Osteoblast (primary cell): ENCODE data around the gene NISCH. TPM values are rescaled to one million over a fixed set of nuclear protein-coding genes. Genes with fewer than 3 reads are reported as not detected.

ENCODE experiments used
- DNase-seq: peaks from one replicate; pipeline ENCODE4 v3.0.0; 2011; ENCODE audit warnings: low spot score, mixed read lengths; ENCODE audit not compliant: insufficient read length; ENCODE audit errors: missing footprints
- H2AFZ ChIP-seq: 2 replicates; pipeline ENCODE4 v1.6.0; 2011; ENCODE audit warnings: mild to moderate bottlenecking, low read length
- H3K27ac ChIP-seq: 2 replicates; pipeline ENCODE4 v1.5.1; 2011; ENCODE audit warnings: mild to moderate bottlenecking, low read depth, low read length, moderate library complexity
- H3K27me3 ChIP-seq: 2 replicates; pipeline ENCODE4 v1.6.0; 2012; ENCODE audit warnings: mild to moderate bottlenecking, control low read depth, inconsistent platforms, low read length, moderate library complexity; ENCODE audit not compliant: insufficient read depth
- H3K36me3 ChIP-seq: 2 replicates; pipeline ENCODE4 v1.5.1; 2011; ENCODE audit warnings: mild to moderate bottlenecking, low read length, control low read depth, moderate library complexity; ENCODE audit not compliant: insufficient read depth
- H3K4me1 ChIP-seq: 2 replicates; pipeline ENCODE4 v1.5.1; 2011; ENCODE audit warnings: mild to moderate bottlenecking, low read length, control low read depth, moderate library complexity; ENCODE audit not compliant: insufficient read depth
- H3K4me2 ChIP-seq: 2 replicates; pipeline ENCODE4 v1.6.0; 2011; ENCODE audit warnings: mild to moderate bottlenecking, low read length; ENCODE audit not compliant: insufficient read depth
- H3K4me3 ChIP-seq: fragments of 200-600 bp; sonication (generic); 3 replicates; pipeline ENCODE4 v1.5.1; 2012; ENCODE audit warnings: mild to moderate bottlenecking, low read length, inconsistent platforms; ENCODE audit not compliant: insufficient read depth
- H3K79me2 ChIP-seq: 2 replicates; pipeline ENCODE4 v1.6.0; 2012; ENCODE audit warnings: mild to moderate bottlenecking, low read length, control low read depth, inconsistent platforms; ENCODE audit not compliant: insufficient read depth
- H3K9me3 ChIP-seq: 2 replicates; pipeline ENCODE4 v1.5.1; 2011; ENCODE audit warnings: low read depth, low read length, control low read depth
- H4K20me1 ChIP-seq: 2 replicates; pipeline ENCODE4 v1.6.0; 2012; ENCODE audit warnings: mild to moderate bottlenecking, low read length, control low read depth; ENCODE audit not compliant: insufficient read depth
- CTCF ChIP-seq: IDR thresholded peaks from 2 replicates; pipeline ENCODE4 v1.5.1; 2011; ENCODE audit warnings: mild to moderate bottlenecking, low read depth, low read length, moderate library complexity; ENCODE audit errors: extremely low read depth
- total RNA-seq: library from RNA; depleted of rRNA; stranded (reverse); fragments of >200 nt; gene quantifications from 2 replicates; pipeline ENCODE4 v1.2.3, GENCODE V29; 2012

NISCH gene
- total RNA-seq, 1 donor, result 83.2 TPM

- TF ChIP-seq CTCF, result no peak
- Histone ChIP-seq H4K20me1 (peaks cover 31% of the 10 kb centered on the region), H3K4me3 (peak overlapping the region; percentile 92), H3K79me2 (peaks cover 53% of the 10 kb centered on the region), H3K4me1 (peaks cover 19% of the 10 kb centered on the region), H3K9me3 (no peaks in the 10 kb centered on the region), H3K4me2 (peak overlapping the region; percentile 96), H3K27me3 (no peaks in the 10 kb centered on the region), H3K27ac (peak overlapping the region; percentile 80), H2AFZ (peak overlapping the region; percentile 86), H3K36me3 (peaks cover 39% of the 10 kb centered on the region)
- DNase-seq, result peak; percentile 94
Measured at GRCh38 chr3:52456169-52456799, 880 bp downstream of the NISCH start.

GRCh38 chr3:52456800-52457183, 1.4 kb downstream of the NISCH start:
- no peak overlapping the region for H2AFZ ChIP-seq
- H3K79me2 ChIP-seq, result peaks cover 54% of the 10 kb centered on the region
- H3K4me2 ChIP-seq, result peak overlapping the region; percentile 96
- peak overlapping the region; percentile 92 for H3K4me3 ChIP-seq
- H4K20me1 ChIP-seq, result peaks cover 32% of the 10 kb centered on the region
- H3K9me3 ChIP-seq, result no peaks in the 10 kb centered on the region
- no peaks in the 10 kb centered on the region for H3K27me3 ChIP-seq
- H3K27ac ChIP-seq, result peak overlapping the region; percentile 80
- peaks cover 42% of the 10 kb centered on the region for H3K36me3 ChIP-seq
- DNase-seq, result peak; percentile 77
- TF ChIP-seq CTCF, result no peak
- peaks cover 19% of the 10 kb centered on the region for H3K4me1 ChIP-seq

- Histone ChIP-seq H3K27me3 (no peaks in the 10 kb centered on the region), H2AFZ (no peak overlapping the region), H3K9me3 (no peaks in the 10 kb centered on the region), H3K79me2 (peaks cover 66% of the 10 kb centered on the region), H3K27ac (no peak overlapping the region), H4K20me1 (peaks cover 39% of the 10 kb centered on the region), H3K4me2 (no peak overlapping the region), H3K36me3 (peaks cover 49% of the 10 kb centered on the region), H3K4me3 (no peak overlapping the region), H3K4me1 (peaks cover 19% of the 10 kb centered on the region)
- TF ChIP-seq CTCF, result no peak
- peak; percentile 34 for DNase-seq
Measured at GRCh38 chr3:52458031-52458760, 2.8 kb downstream of the NISCH start.
